Mesenchymal stem cell (in vitro differentiated cells and primary cell): Measurements from ENCODE around the gene GRIK4.

Source experiments
- DNase-seq: peaks from one replicate; pipeline ENCODE4 v3.0.0-alpha.2; 2013
- H2AFZ ChIP-seq: one replicate; pipeline ENCODE4 v1.6.1; 2013; ENCODE audit warnings: low read depth, mild to moderate bottlenecking, control low read depth, inconsistent platforms, low read length, moderate library complexity
- H2AK5ac ChIP-seq: 2 replicates; pipeline ENCODE4 v1.6.1; 2013; ENCODE audit warnings: low read length, moderate library complexity, mild to moderate bottlenecking, inconsistent platforms; ENCODE audit not compliant: severe bottlenecking
- H2BK120ac ChIP-seq: one replicate; pipeline ENCODE4 v1.6.1; 2013; ENCODE audit warnings: low read depth, mild to moderate bottlenecking, inconsistent platforms, low read length, moderate library complexity
- H2BK12ac ChIP-seq, 2 experiments: one replicate each; pipeline ENCODE4 v1.6.1; 2013; ENCODE audit warnings: inconsistent platforms in 2 of 2, low read length in 2 of 2, mild to moderate bottlenecking in 2 of 2, moderate library complexity in 2 of 2, control low read depth in 1 of 2
- H2BK15ac ChIP-seq: one replicate; pipeline ENCODE4 v1.6.1; 2013; ENCODE audit warnings: mild to moderate bottlenecking, low read depth, inconsistent platforms; ENCODE audit not compliant: poor library complexity, severe bottlenecking
- H2BK5ac ChIP-seq: 2 replicates; pipeline ENCODE4 v1.6.1; 2013; ENCODE audit warnings: low read depth, mild to moderate bottlenecking, low read length, control low read depth, inconsistent platforms; ENCODE audit not compliant: poor library complexity, severe bottlenecking
- H3K14ac ChIP-seq, 2 experiments: one replicate each; pipeline ENCODE4 v1.6.1; 2013; ENCODE audit warnings: inconsistent platforms in 2 of 2, low read length in 2 of 2, control low read depth in 1 of 2, mild to moderate bottlenecking in 1 of 2, moderate library complexity in 1 of 2
- H3K18ac ChIP-seq, 2 experiments: one replicate each; pipeline ENCODE4 v1.6.1; 2013; ENCODE audit warnings: inconsistent platforms in 2 of 2, low read length in 2 of 2, control low read depth in 1 of 2, low read depth in 1 of 2, mild to moderate bottlenecking in 1 of 2
- H3K23ac ChIP-seq, 2 experiments: one replicate each; pipeline ENCODE4 v1.6.1; 2013; ENCODE audit warnings: inconsistent platforms in 2 of 2, low read length in 2 of 2, mild to moderate bottlenecking in 2 of 2, moderate library complexity in 2 of 2, control low read depth in 1 of 2
- H3K27ac ChIP-seq: 2 replicates; pipeline ENCODE4 v1.5.1; 2013; ENCODE audit warnings: mild to moderate bottlenecking, moderate library complexity, low read length, control low read depth, inconsistent platforms; ENCODE audit not compliant: poor library complexity, severe bottlenecking
- H3K27me3 ChIP-seq, 2 experiments: 2 replicates each; pipeline versions ENCODE4 v1.6.1 to v1.7.0; 2013; ENCODE audit warnings: low read length in 2 of 2, mild to moderate bottlenecking in 2 of 2, moderate library complexity in 2 of 2, control low read depth in 1 of 2, inconsistent platforms in 1 of 2; ENCODE audit not compliant: control insufficient read depth in 1 of 2, insufficient read depth in 1 of 2
- H3K36me3 ChIP-seq, 2 experiments: 2 replicates each; pipeline versions ENCODE4 v1.6.1 to v1.7.0; 2013; ENCODE audit warnings: low read length in 2 of 2, control low read depth in 1 of 2, inconsistent platforms in 1 of 2, low read depth in 1 of 2, mild to moderate bottlenecking in 1 of 2; ENCODE audit not compliant: insufficient read depth in 2 of 2, control insufficient read depth in 1 of 2
- H3K4ac ChIP-seq, 2 experiments: one replicate each; pipeline ENCODE4 v1.6.1; 2013; ENCODE audit warnings: inconsistent platforms in 2 of 2, low read length in 2 of 2, mild to moderate bottlenecking in 2 of 2, moderate library complexity in 2 of 2, control low read depth in 1 of 2, low read depth in 1 of 2
- H3K4me1 ChIP-seq: 2 replicates; pipeline ENCODE4 v1.6.1; 2013; ENCODE audit warnings: low read depth, low read length, control low read depth; ENCODE audit not compliant: control insufficient read depth, insufficient read depth
- H3K4me2 ChIP-seq: 2 replicates; pipeline ENCODE4 v1.6.1; 2013; ENCODE audit warnings: low read length, mild to moderate bottlenecking, inconsistent platforms; ENCODE audit not compliant: poor library complexity, severe bottlenecking
- H3K4me3 ChIP-seq, 2 experiments: 2 replicates each; pipeline versions ENCODE4 v1.5.1 to v1.7.0; 2013; ENCODE audit warnings: low read length in 2 of 2, mild to moderate bottlenecking in 2 of 2, control low read depth in 1 of 2, low read depth in 1 of 2; ENCODE audit not compliant: insufficient read depth in 1 of 2
- H3K79me1 ChIP-seq: replicated peaks from 2 replicates; pipeline ENCODE4 v1.6.1; 2013; ENCODE audit warnings: mild to moderate bottlenecking, control low read depth, low read length, inconsistent platforms; ENCODE audit not compliant: poor library complexity, severe bottlenecking
- H3K9ac ChIP-seq: 2 replicates; pipeline ENCODE4 v1.7.0; 2013; ENCODE audit warnings: mild to moderate bottlenecking, low read length, moderate library complexity
- H3K9me3 ChIP-seq: 2 replicates; pipeline ENCODE4 v1.7.0; 2013; ENCODE audit warnings: mild to moderate bottlenecking, low read length; ENCODE audit not compliant: control insufficient read depth
- H4K8ac ChIP-seq: one replicate; pipeline ENCODE4 v1.6.1; 2013; ENCODE audit warnings: inconsistent platforms, mild to moderate bottlenecking, low read length, moderate library complexity
- H4K91ac ChIP-seq: one replicate; pipeline ENCODE4 v1.6.1; 2013; ENCODE audit warnings: mild to moderate bottlenecking, low read length, inconsistent platforms
- WGBS: methylation state at CpG from one replicate; pipeline ENCODE4 v1.1.7; 2013; ENCODE audit warnings: mixed read lengths; 5-methylcytosine and 5-hydroxymethylcytosine counted together

The GRIK4 gene

DNA sequence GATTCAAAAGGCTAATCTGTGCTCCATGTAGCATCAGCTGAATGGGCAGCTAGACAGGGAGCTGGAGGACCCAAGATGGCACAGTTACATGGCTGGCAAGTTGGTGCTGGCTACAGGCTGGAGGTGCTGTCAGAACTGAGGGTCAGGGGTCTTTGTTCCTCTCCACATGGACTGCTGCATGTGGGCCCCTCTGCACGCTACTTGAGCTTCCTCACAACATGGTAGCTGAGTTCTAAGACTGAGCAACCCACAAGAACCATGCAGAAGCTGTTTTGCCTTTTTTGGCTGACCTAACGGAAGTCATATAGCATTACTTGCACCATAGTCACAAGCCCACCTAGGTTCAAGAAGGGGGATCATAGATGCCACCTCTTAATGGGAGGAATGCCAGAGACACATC is 196.1 kb downstream of the GRIK4 start:
- no peak overlapping the region for H3K4me3 ChIP-seq
- H3K4ac ChIP-seq: no peak overlapping the region
- no peak overlapping the region for H3K4me2 ChIP-seq
- no peak overlapping the region for H2BK120ac ChIP-seq
- no peak overlapping the region for H2BK5ac ChIP-seq
- H3K27ac ChIP-seq: no peak overlapping the region
- H3K18ac ChIP-seq: no peak overlapping the region
- H2BK15ac ChIP-seq: no peak overlapping the region
- DNase-seq: no peak
- no peak overlapping the region for H3K23ac ChIP-seq
- no peak overlapping the region for H3K9ac ChIP-seq
- H3K36me3 ChIP-seq: no peaks in the 10 kb centered on the region
- H3K27me3 ChIP-seq: peaks cover 0 to 10% of the 10 kb centered on the region in 2 experiments
- WGBS: 79% methylated on average over 2 of the region's 2 CpGs
- H4K8ac ChIP-seq: no peak overlapping the region
- H3K4me1 ChIP-seq: peaks cover 19% of the 10 kb centered on the region
- peaks cover 29% of the 10 kb centered on the region for H3K9me3 ChIP-seq
- H4K91ac ChIP-seq: no peak overlapping the region
- no peak overlapping the region for H2AFZ ChIP-seq
- no peaks in the 10 kb centered on the region for H3K79me1 ChIP-seq
- H2AK5ac ChIP-seq: no peak overlapping the region
- no peak overlapping the region for H2BK12ac ChIP-seq
- no peak overlapping the region for H3K14ac ChIP-seq

DNA sequence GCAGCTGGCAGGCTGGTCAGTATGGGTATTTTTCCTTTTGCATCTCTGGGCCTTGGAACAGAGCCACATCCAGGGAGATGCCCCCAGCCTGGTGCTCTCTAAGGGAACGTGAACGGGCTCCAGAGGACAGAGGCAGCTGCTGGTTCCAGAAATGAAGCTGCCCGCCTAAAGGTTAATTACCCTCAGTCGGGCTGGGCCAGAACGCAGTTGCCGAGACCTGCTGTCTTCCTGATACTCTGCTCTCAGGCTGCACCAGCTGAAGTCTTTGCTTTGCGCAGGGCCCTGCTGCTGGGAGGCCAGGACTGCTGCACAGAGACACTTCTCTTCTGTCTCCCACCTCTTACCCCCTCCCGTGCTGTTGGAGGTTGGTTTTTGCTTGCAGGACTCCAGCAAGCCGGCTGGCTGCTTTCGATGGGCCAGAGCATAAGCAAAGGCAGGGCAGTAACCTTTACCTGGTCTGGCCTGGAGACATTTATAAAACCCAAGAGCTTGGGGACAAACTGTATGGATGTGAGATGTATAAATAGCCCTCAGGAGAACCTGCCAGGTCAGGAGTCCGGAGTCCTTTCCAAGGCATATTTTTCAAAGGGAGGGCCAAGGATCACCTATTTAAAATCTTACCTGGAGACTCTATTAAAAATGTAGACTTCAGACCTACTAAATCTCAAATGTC is 197.1 kb downstream of the GRIK4 start:
- H2AFZ ChIP-seq: no peak overlapping the region
- no peak overlapping the region for H3K27ac ChIP-seq
- DNase-seq: no peak
- H3K9me3 ChIP-seq: peaks cover 29% of the 10 kb centered on the region
- peaks cover 19% of the 10 kb centered on the region for H3K4me1 ChIP-seq
- H3K9ac ChIP-seq: no peak overlapping the region
- H2BK120ac ChIP-seq: no peak overlapping the region
- peaks cover 0 to under 1% of the 10 kb centered on the region in 2 experiments for H3K27me3 ChIP-seq
- H4K8ac ChIP-seq: no peak overlapping the region
- H3K4me2 ChIP-seq: no peak overlapping the region
- no peak overlapping the region for H2BK15ac ChIP-seq
- no peak overlapping the region for H2BK5ac ChIP-seq
- H3K79me1 ChIP-seq: no peaks in the 10 kb centered on the region
- no peak overlapping the region for H3K4me3 ChIP-seq
- H3K18ac ChIP-seq: no peak overlapping the region
- no peak overlapping the region for H3K4ac ChIP-seq
- H2AK5ac ChIP-seq: no peak overlapping the region
- H3K14ac ChIP-seq: no peak overlapping the region
- WGBS: 90% methylated on average over 11 of the region's 11 CpGs
- H3K23ac ChIP-seq: no peak overlapping the region
- no peak overlapping the region for H2BK12ac ChIP-seq
- no peaks in the 10 kb centered on the region for H3K36me3 ChIP-seq
- H4K91ac ChIP-seq: no peak overlapping the region

DNA sequence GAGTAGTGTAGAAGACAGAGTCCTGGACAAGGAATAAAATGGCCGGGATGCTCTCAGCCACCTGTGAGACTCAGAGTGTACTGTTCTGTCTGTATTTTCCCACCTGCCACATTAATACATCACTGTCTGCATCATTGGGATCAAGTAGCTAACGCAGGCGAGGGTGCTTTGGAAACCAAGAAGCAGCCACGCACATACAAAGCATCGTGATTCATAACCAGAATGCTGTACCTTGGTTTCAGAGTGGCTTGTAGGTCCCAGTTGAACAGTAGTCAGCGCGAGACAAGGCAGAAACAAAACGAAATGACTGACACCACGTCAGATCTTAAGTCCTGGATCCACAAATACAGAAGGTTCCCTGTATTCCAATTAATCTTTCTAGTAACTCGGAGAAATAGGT is 198.3 kb downstream of the GRIK4 start:
- Histone ChIP-seq H3K23ac (no peak overlapping the region), H2BK5ac (no peak overlapping the region), H2BK12ac (peak overlapping the region; percentile 1 to 37), H3K4me1 (peaks cover 19% of the 10 kb centered on the region), H3K4ac (no peak overlapping the region), H3K4me2 (no peak overlapping the region), H3K9me3 (peaks cover 22% of the 10 kb centered on the region), H2AK5ac (no peak overlapping the region), H4K91ac (no peak overlapping the region), H3K27me3 (peaks cover 0 to 4% of the 10 kb centered on the region in 2 experiments), H2BK15ac (no peak overlapping the region), H3K27ac (peak overlapping the region; percentile 31), H3K9ac (peak overlapping the region; percentile 53), H3K4me3 (no peak overlapping the region), H2BK120ac (no peak overlapping the region), H4K8ac (no peak overlapping the region), H3K14ac (no peak overlapping the region), H3K36me3 (no peaks in the 10 kb centered on the region), H3K79me1 (no peaks in the 10 kb centered on the region), H3K18ac (peak overlapping the region in 1 of 2 experiments; percentile 16), H2AFZ (no peak overlapping the region)
- 93% methylated on average over 7 of the region's 10 CpGs for WGBS
- DNase-seq: no peak

DNA sequence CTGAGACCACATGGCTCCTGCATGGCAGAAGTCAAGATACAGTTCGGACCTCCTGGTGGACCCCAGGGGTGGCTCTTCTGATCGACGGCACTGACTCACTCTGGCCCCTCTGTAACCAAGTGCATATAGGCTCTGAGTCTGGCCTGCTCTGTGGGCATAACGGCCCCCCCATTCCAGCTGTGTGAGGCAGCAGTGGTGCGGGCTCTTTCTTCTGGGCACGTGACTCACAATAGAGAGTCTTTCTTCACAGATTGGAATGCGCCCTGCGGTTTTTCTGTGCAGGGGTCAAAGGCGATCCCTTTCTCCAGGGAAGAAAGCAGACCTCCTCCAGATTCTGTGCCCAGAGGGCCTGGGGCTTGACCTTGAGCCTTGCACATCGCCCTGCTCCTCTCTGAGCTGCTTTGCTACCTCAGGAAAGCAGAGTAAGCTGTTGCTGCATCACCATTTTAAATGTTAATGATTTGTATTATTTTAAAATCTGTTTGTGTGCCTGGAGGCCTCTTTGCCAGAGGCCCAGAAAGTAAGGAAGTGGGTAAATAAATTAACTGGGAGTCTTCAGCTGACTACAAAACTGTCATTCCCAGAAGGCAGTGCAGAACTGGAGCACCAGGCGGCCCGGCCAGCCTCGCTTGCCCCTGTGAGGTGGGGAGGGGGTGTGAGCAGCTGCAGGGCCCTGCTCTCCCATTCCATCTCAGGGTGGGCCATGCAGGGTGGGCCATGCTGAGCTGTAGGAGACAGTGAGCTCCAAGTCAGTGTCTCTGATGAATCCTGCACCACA is 199.0 kb downstream of the GRIK4 start:
- H3K4me2 ChIP-seq: no peak overlapping the region
- H2BK12ac ChIP-seq: peak overlapping the region; percentile 2 to 60
- H3K18ac ChIP-seq: peak overlapping the region; percentile 26 to 80
- no peaks in the 10 kb centered on the region for H3K36me3 ChIP-seq
- H3K9ac ChIP-seq: peak overlapping the region; percentile 53
- H4K91ac ChIP-seq: no peak overlapping the region
- H3K14ac ChIP-seq: no peak overlapping the region
- peak overlapping the region in 1 of 2 experiments; percentile 35 for H3K4ac ChIP-seq
- H3K4me3 ChIP-seq: no peak overlapping the region
- no peak overlapping the region for H2BK15ac ChIP-seq
- peak overlapping the region; percentile 65 for H2BK120ac ChIP-seq
- peak overlapping the region; percentile 21 for H2AK5ac ChIP-seq
- peaks cover 18% of the 10 kb centered on the region for H3K9me3 ChIP-seq
- no peak overlapping the region for H2AFZ ChIP-seq
- no peaks in the 10 kb centered on the region for H3K79me1 ChIP-seq
- H3K23ac ChIP-seq: no peak overlapping the region
- peaks cover 19% of the 10 kb centered on the region for H3K4me1 ChIP-seq
- H3K27ac ChIP-seq: peak overlapping the region; percentile 78
- peak; percentile 94 for DNase-seq
- H2BK5ac ChIP-seq: no peak overlapping the region
- H4K8ac ChIP-seq: peak overlapping the region; percentile 66
- 1% methylated on average over 13 of the region's 13 CpGs for WGBS
- H3K27me3 ChIP-seq: peaks cover 0 to 7% of the 10 kb centered on the region in 2 experiments
